Neural cell (in vitro differentiated cells): ENCODE measurements around the gene CERT1.

ENCODE experiments used
- CTCF ChIP-seq: fragments of 450-650 bp; IDR thresholded peaks from 2 replicates; pipeline ENCODE4 v1.5.1; 2014; ENCODE audit warnings: antibody characterized with exemption, mild to moderate bottlenecking, moderate library complexity; ENCODE audit not compliant: poor library complexity, severe bottlenecking
- EP300 ChIP-seq: fragments of 450-650 bp; conservative IDR thresholded peaks from 2 replicates; pipeline ENCODE4 v1.6.1; 2014; ENCODE audit warnings: antibody characterized with exemption, mild to moderate bottlenecking, moderate library complexity; ENCODE audit not compliant: poor library complexity, severe bottlenecking
- RAD21 ChIP-seq: fragments of 450-650 bp; conservative IDR thresholded peaks from 2 replicates; pipeline ENCODE4 v1.6.1; 2014; ENCODE audit warnings: antibody characterized with exemption, mild to moderate bottlenecking, moderate library complexity
- SMC3 ChIP-seq: fragments of 450-650 bp; conservative IDR thresholded peaks from 2 replicates; pipeline ENCODE4 v1.6.1; 2014; ENCODE audit warnings: antibody characterized with exemption, mild to moderate bottlenecking, moderate library complexity; ENCODE audit not compliant: poor library complexity
- TAF1 ChIP-seq: IDR thresholded peaks from 2 replicates; pipeline ENCODE4 v1.6.1; 2012; ENCODE audit warnings: low read depth

- no peak for TF ChIP-seq SMC3
- no peak for TF ChIP-seq CTCF
- TF ChIP-seq TAF1 = no peak
- TF ChIP-seq RAD21 = no peak
- TF ChIP-seq EP300 = no peak
Measured at GRCh38 chr5:75507841-75508240, 3.6 kb downstream of the CERT1 start.
